NCI-H524 (cell line): ENCODE data around the gene FAM181A.

Experiments
- DNase-seq, 2 experiments: peaks; one replicate each; lab custom pipeline; 2025; lab: John Stamatoyannopoulos, UW

Gene FAM181A

GRCh38 chr14:93903342-93904184 is 23.6 kb upstream of the FAM181A start:
- DNase-seq: peak; percentile 42 to 71

DNA sequence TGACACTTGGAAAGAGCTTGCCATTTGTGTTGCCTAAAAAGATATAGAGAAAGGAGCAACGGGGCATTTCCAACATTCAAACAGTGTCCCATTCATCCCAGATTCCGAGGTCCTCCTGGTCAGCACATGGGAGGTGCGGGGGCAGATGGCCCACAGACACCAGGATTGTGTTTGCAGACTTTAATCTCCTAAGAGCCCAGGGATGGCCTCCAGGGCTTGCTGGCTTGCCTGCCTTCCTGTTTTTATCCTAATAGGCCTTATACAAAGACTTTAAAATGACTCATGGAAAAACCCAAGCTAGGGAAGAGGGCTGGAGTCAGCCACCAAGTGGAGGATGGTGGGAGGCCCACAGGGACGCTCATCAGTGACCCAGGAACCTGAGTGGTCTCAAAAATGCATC is 21.5 kb upstream of the FAM181A start:
- DNase-seq: peak; percentile 22 to 50

- DNase-seq: peak; percentile 86 to 89
Observed at GRCh38 chr14:93906341-93907329, 20.5 kb upstream of the FAM181A start.

DNA sequence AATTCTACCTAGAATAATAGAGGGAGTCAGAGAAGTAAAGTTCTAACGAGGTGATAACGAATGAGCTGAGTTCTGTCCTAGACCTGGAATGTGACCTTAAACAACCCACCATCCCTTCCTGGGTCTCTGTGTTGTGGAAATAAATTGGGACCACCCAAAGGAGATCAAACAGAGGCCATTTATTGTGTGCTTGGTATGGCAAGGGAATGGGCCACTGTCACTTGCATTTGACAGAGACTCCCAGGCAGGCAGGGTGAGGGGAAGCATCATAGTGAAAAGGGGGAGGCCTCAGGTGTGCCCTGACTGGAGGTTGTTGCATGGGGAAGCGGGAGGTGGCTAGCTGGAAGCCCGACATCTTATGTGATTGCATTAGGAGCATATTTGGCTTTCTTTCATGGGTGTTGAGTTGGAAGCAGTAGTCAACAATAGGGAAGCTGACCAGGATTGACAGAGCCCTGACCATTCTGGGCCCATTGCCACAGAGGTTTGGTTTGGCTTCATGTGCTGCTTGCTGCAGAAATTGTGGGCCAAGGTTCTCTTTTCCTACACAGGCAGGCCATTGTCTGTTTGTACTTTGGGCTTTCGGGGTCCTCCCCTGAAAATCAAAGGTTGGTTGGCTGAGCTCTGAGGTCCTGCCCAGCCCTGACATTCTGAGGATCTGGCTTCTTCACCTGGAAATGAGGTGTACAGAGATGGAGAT is 17.6 kb upstream of the FAM181A start:
- DNase-seq: no peak

GRCh38 chr14:93911975-93912615 is 15.0 kb upstream of the FAM181A start:
- no peak for DNase-seq

GRCh38 chr14:93912782-93913181 is 14.4 kb upstream of the FAM181A start:
- no peak for DNase-seq

GRCh38 chr14:93914278-93914677 is 12.9 kb upstream of the FAM181A start:
- DNase-seq: no peak

DNA sequence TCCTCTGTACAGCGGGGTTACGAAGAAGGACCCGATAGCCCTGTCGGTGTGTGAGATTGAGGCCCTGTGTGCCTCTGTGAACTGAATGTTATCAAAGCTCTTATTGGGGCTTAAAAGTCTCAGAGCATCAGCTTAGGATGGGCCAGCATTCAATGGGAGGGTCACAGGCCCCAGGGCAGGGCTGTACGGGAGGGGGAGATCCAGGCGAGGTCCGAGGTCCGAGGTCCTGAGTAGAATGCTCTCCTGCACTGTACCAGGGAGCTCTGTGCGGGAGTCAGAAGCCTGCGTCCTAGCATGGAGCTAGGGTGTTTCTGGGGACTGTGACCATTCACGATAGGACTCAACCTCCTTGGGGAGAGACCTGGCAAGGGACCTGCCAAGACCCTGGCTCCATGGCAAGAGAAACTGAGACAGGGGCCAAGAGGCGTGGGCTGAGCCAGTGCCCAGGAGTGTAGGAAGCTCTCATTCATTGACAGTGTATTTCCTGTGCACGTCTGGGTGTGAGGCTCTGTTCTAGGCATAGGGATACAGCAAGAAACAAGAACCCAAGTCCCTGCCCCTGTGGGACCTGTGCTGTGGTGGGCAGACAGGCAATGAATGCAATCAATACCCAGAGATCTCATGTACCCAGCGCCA is 12.0 kb upstream of the FAM181A start:
- DNase-seq: no peak

GRCh38 chr14:93915800-93916199 is 11.3 kb upstream of the FAM181A start:
- DNase-seq: no peak

DNA sequence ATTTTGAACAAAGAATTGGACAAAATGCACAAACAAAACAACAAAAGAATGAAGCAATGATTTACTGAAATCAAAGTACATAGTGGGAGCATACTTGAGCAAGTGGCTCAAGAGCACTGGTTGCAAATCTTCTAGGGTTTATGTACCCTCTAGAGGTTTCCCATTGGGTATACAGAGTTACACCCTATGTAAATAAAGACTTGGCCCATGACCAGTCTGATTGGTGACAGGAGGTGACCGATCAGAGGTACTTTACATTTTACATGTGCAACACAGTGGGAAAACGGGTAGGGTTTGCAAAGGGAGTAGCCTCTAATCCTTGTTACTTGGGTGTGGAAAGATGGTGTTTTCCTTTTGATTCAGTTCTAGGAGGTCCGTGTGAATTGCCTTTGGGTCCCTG is 10.6 kb upstream of the FAM181A start:
- DNase-seq: no peak

DNA sequence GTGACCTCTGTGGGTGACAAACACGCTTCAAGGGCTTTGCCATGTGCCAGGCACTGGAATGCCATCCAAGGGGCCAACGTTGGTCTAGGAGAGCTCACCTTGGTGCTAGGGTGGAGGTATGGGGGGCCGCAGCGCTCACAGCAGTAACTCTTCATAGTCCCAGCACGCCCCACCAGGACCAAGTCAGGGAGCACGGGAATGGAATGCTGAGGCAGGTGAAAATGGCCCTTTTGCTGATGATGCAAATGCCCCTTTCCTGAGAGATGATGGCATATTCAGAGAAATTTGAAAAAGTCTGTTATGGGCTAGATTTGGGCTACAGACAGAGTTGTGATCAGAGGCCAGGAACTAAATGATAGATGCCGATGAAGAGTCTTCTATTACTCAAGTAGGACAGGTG is 10.0 kb upstream of the FAM181A start:
- no peak for DNase-seq

DNA sequence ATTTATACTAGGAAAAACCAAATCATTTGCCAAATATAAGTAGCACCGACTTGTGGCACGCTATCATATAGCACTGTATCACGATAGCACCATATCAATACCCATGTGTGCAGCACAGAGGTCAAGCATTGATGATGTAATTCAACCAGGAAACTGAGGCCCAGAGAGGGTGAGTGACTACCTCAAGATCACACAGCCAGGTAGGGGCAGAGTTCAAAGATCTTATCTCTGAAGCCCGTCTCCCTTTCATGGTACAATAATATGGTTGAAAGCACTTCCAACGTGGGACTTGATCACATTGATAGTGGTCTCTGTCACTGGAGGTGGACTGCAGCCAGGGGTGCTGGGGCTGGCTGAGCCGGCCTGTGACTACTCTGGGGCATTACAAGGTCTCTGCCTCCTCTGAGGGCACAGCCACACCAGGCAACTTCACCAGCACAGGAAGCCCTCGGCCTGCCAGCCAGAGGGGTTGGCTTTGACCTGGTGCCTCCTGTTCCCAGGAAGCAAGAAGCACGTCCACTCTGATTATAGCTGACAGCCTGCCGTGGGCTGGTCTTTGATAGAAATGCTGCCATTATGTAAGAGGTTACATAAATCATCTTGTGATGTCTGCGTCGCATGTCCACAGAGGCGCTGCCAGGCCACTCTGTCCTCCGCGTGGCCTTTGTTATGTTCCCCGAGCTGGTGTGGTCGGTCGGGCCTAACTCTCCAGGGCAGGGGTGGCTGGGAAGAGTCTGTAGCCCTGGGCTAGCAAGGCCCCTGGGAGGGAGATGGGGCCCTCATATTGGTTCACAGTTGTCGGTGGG is 5.9 kb upstream of the FAM181A start:
- DNase-seq: no peak

- peak in 1 of 2 experiments; percentile 25 for DNase-seq
Observed at GRCh38 chr14:93923626-93924025, 3.5 kb upstream of the FAM181A start.

GRCh38 chr14:93924592-93925355 is 2.4 kb upstream of the FAM181A start:
- DNase-seq: no peak

DNA sequence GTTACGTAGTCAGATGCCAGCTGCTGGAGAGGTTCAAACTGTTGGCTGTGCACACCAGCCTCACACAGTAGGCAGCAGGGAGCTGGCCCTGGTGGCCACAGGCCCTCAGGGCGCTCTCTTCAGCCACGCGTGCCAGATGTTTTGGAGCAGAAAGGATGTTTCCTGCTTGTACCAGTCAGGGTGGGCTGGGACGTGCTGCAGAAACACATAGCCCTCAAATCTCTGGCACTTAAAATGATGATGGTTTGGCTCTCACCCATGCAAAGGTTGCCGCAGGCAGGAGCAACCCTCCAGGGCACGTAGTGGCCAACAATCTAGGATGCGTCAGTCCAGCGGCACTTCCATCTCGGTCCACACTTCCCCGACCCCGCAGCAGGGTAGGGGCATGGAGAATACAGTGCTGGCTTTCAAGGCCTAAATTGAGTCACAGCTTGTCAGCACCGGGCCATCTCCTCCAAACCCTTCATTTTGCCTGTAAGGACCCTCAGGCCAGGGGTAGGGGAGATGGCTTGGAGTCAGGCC is 1.7 kb upstream of the FAM181A start:
- DNase-seq: no peak

GRCh38 chr14:93926245-93926872 is 785 bp upstream of the FAM181A start:
- no peak for DNase-seq

DNA sequence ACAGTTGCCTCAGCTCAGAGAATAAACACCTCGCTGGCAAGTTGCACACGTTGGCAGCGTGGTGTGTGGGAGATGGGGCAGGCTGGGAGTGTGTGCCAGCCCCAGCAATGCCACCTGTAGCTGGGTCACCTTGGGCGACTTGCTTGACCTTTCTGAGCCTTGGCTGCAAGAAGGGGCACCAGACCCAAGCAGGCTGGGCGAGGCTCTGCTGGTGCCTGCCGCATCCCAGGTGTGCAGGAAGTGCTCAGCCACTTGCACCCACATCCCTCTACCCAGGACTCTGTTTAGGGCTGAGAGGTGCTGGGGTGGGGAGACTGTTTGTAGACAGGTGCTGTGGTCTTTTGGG is 629 bp downstream of the FAM181A start:
- no peak for DNase-seq

DNA sequence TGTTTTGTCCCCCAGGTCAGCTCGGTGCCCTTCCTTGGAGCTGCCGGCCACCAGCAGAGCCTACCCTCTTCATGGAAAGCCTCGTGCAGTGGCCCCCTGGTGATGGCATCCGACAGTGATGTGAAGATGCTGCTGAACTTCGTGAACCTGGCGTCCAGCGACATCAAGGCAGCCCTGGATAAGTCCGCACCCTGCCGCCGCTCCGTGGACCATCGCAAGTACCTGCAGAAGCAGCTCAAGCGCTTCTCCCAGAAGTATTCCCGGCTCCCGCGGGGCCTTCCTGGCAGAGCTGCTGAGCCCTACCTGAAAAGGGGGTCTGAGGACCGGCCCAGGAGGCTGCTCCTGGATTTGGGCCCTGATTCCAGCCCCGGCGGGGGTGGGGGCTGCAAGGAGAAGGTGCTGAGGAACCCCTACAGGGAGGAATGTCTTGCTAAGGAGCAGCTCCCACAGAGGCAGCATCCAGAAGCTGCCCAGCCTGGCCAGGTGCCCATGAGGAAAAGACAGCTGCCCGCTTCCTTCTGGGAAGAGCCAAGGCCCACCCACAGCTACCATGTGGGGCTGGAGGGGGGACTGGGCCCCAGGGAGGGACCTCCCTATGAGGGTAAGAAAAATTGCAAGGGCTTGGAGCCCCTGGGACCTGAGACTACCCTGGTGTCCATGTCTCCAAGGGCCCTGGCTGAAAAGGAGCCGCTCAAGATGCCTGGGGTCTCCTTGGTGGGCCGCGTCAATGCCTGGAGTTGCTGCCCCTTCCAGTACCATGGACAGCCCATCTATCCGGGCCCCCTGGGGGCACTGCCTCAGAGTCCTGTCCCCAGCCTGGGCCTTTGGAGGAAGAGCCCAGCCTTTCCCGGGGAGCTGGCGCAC is 1.3 kb downstream of the FAM181A start:
- DNase-seq: no peak
